ENCODE results near the gene TNS1.

GRCh38 chr2:217987391-217987790 lies 15.4 kb downstream of the TNS1 start:
- TF ChIP-seq CEBPB (tag; IDR thresholded peaks at IDR 0.05): no peak
- no peak for TF ChIP-seq MYC (IDR thresholded peaks at IDR 0.05; ENCODE audit: low read depth, low read length)
- no peak for TF ChIP-seq MYC (CRISPR knock-in tag; IDR thresholded peaks at IDR 0.05; ENCODE audit: borderline replicate concordance, low read depth)

Measured in K562 (cell line).